ENCODE results near the gene IDH1. TPM values are rescaled to one million over a fixed set of nuclear protein-coding genes. Genes with fewer than 3 reads are reported as not detected.

Gene IDH1
- total and polyA plus RNA-seq, 2 of the 13 experiments (the other 11 are each of a cell fraction or from before 2014, with no cell fraction given): 312 to 1,077 TPM

- TF ChIP-seq HNF1A (IDR thresholded peaks at IDR 0.05; ENCODE audit: low read depth): no peak
- TF ChIP-seq HNF1A (CRISPR knock-in tag; IDR thresholded peaks at IDR 0.05; ENCODE audit: borderline replicate concordance): peak; percentile 8
- TF ChIP-seq SIX4 (CRISPR knock-in tag; IDR thresholded peaks at IDR 0.05): no peak; the same call in 1 of the 2 replicates
- TF ChIP-seq CREM (IDR thresholded peaks at IDR 0.05): no peak
- no peak for TF ChIP-seq CREM (CRISPR knock-in tag; IDR thresholded peaks at IDR 0.05)
- TF ChIP-seq ZBTB4 (CRISPR knock-in tag; IDR thresholded peaks at IDR 0.05; ENCODE audit: borderline replicate concordance): no peak
- TF ChIP-seq ZNF75D (CRISPR knock-in tag; IDR thresholded peaks at IDR 0.05; ENCODE audit: borderline replicate concordance): no peak
- TF ChIP-seq MIXL1 (CRISPR knock-in tag; IDR thresholded peaks at IDR 0.05): peak; percentile 51; the same call in 1 of the 2 replicates
- TF ChIP-seq ZBTB2 (CRISPR knock-in tag; IDR thresholded peaks at IDR 0.05; ENCODE audit: low read depth): peak; percentile 87
- TF ChIP-seq ZNF549 (CRISPR knock-in tag; IDR thresholded peaks at IDR 0.05): no peak; the same call in 1 of the 2 replicates
- peak; percentile 48 for TF ChIP-seq SOX5 (CRISPR knock-in tag; IDR thresholded peaks at IDR 0.05; ENCODE audit: borderline replicate concordance)
- TF ChIP-seq ZNF331 (CRISPR knock-in tag; IDR thresholded peaks at IDR 0.05): peak; percentile 63; the same call in 1 of the 2 replicates
- no peak for TF ChIP-seq ZNF30 (CRISPR knock-in tag; IDR thresholded peaks at IDR 0.05)
- 0 out of 2 replicates have a peak, but pooled peaks have one; percentile 8 for TF ChIP-seq AKAP8 (CRISPR knock-in tag; IDR thresholded peaks at IDR 0.05)
- TF ChIP-seq MYC (CRISPR knock-in tag; IDR thresholded peaks at IDR 0.05; ENCODE audit: borderline replicate concordance): peak; percentile 78
- TF ChIP-seq HMGXB3 (CRISPR knock-in tag; IDR thresholded peaks at IDR 0.05; ENCODE audit: borderline replicate concordance): peak; percentile 50; the same call in 1 of the 2 replicates
Measured at GRCh38 chr2:208254871-208255556, at the start of gene IDH1 (continued).
